A549 (cell line): ENCODE data around the gene ODAPH. TPM values are rescaled to one million over a fixed set of nuclear protein-coding genes. Genes with fewer than 3 reads are reported as not detected.

Experiments used
- ATAC-seq, 2 experiments: fragments of 200-7000 bp in 1 of 2; fragments of >200 bp in 1 of 2; cut with Nextera tagmentation in 1 of 2; cut with Tn5 transposase in 1 of 2; 3 replicates each; pipeline versions ENCODE4 v1.8.0 to v1.9.1; 2018 to 2020; ENCODE audit warnings: mild to moderate bottlenecking in 1 of 2, moderate library complexity in 1 of 2
- CTCF ChIA-PET: fragments of 300-600 bp; sonication (Branson Sonifier 250); formaldehyde crosslinking; extraction: SDS; loops from one replicate; lab custom pipeline; 2021; ENCODE audit warnings: antibody characterized with exemption, inconsistent platforms; lab: Yijun Ruan, JAX
- POLR2A ChIA-PET: fragments of 350-600 bp; formaldehyde crosslinking; extraction: SDS; loops from one replicate; lab custom pipeline; 2021; ENCODE audit warnings: antibody characterized with exemption, inconsistent platforms; lab: Yijun Ruan, JAX
- DNase-seq, 2 experiments: peaks; one replicate each; pipeline versions ENCODE4 v3.0.0 to v3.0.0-alpha.2; 2011 to 2016; ENCODE audit warnings: low read depth in 1 of 2, low spot score in 1 of 2
- FAIRE-seq: peaks from 2 replicates; lab custom pipeline; 2011; peaks lifted over from hg19 to GRCh38; lab: Jason Lieb, UNC
- H3K27ac ChIP-seq, 2 experiments: fragments of >200 bp; sonication (Bioruptor Twin); formaldehyde crosslinking; 3 replicates each; pipeline ENCODE4 v1.5.1; 2016 to 2017
- H3K4me1 ChIP-seq: fragments of >200 bp; sonication (Bioruptor Twin); formaldehyde crosslinking; 3 replicates; pipeline ENCODE4 v1.6.1; 2016
- H3K4me2 ChIP-seq: fragments of >200 bp; sonication (Bioruptor Twin); formaldehyde crosslinking; 3 replicates; pipeline ENCODE4 v1.6.1; 2016
- H3K4me3 ChIP-seq: fragments of >200 bp; sonication (Bioruptor Twin); formaldehyde crosslinking; 3 replicates; pipeline ENCODE4 v1.5.1; 2016
- H3K9me3 ChIP-seq: fragments of >200 bp; sonication (Bioruptor Twin); formaldehyde crosslinking; 3 replicates; pipeline ENCODE4 v1.6.1; 2016
- CBX8 ChIP-seq: fragments of 200-600 bp; sonication (generic); IDR thresholded peaks from 2 replicates; pipeline ENCODE4 v1.6.1; 2016
- CHD2 ChIP-seq: fragments of 150-350 bp; IDR thresholded peaks from 2 replicates; pipeline ENCODE4 v1.6.1; 2014; ENCODE audit warnings: low read length; ENCODE audit not compliant: partially characterized antibody
- CHD4 ChIP-seq: fragments of 200-600 bp; sonication (generic); IDR thresholded peaks from 2 replicates; pipeline ENCODE4 v1.6.1; 2016; ENCODE audit warnings: antibody characterized with exemption, mild to moderate bottlenecking, borderline replicate concordance
- EHMT2 ChIP-seq: fragments of 200-600 bp; sonication (generic); IDR thresholded peaks from 2 replicates; pipeline ENCODE4 v1.6.1; 2016; ENCODE audit warnings: antibody characterized with exemption, low read depth, mild to moderate bottlenecking, moderate library complexity
- EP300 ChIP-seq, 2 experiments: fragments of >200 bp; sonication (Bioruptor Twin); formaldehyde crosslinking; IDR thresholded peaks; 2 replicates in 1 of 2; 3 replicates in 1 of 2; pipeline ENCODE4 v1.6.1; 2016 to 2017
- FOSB ChIP-seq: fragments of 250-450 bp; sonication (Bioruptor Pico); IDR thresholded peaks from 2 replicates; pipeline ENCODE4 v1.5.0; 2020; ENCODE audit warnings: mild to moderate bottlenecking, moderate library complexity
- HDAC2 ChIP-seq: fragments of 200-600 bp; sonication (generic); IDR thresholded peaks from 2 replicates; pipeline ENCODE4 v1.6.1; 2016
- HES2 ChIP-seq: fragments of >200 bp; sonication (Bioruptor Twin); formaldehyde crosslinking; IDR thresholded peaks from 2 replicates; pipeline ENCODE4 v1.6.1; 2016
- JUNB ChIP-seq: fragments of >200 bp; sonication (Bioruptor Twin); formaldehyde crosslinking; IDR thresholded peaks from 2 replicates; pipeline ENCODE4 v1.6.1; 2016
- KDM1A ChIP-seq: fragments of 200-600 bp; sonication (generic); IDR thresholded peaks from 2 replicates; pipeline ENCODE4 v1.6.1; 2016; ENCODE audit warnings: low read depth, mild to moderate bottlenecking
- KDM5A ChIP-seq: fragments of 200-600 bp; sonication (generic); IDR thresholded peaks from 2 replicates; pipeline ENCODE4 v1.6.1; 2016; ENCODE audit warnings: antibody characterized with exemption, mild to moderate bottlenecking
- MYC ChIP-seq: IDR thresholded peaks from 2 replicates; pipeline ENCODE4 v1.6.1; 2012; ENCODE audit warnings: mild to moderate bottlenecking, inconsistent platforms, low read length, improper control_type of control experiment, borderline replicate concordance
- NR3C1 ChIP-seq: fragments of >200 bp; sonication (Bioruptor Twin); formaldehyde crosslinking; IDR thresholded peaks from 3 replicates; pipeline ENCODE4 v1.6.1; 2017
- PHF8 ChIP-seq: fragments of 200-600 bp; sonication (generic); IDR thresholded peaks from 2 replicates; pipeline ENCODE4 v1.6.1; 2016; ENCODE audit warnings: low read depth, mild to moderate bottlenecking, antibody characterized with exemption, moderate library complexity, borderline replicate concordance
- RARB ChIP-seq: fragments of 250-450 bp; sonication (Bioruptor Pico); IDR thresholded peaks from 2 replicates; pipeline ENCODE4 v1.8.0; 2021; ENCODE audit warnings: mild to moderate bottlenecking, moderate library complexity
- RCOR1 ChIP-seq: fragments of 150-350 bp; IDR thresholded peaks from 2 replicates; pipeline ENCODE4 v1.6.1; 2014; ENCODE audit warnings: antibody characterized with exemption, low read length, low read depth
- RFX5 ChIP-seq: fragments of 450-650 bp; IDR thresholded peaks from 2 replicates; pipeline ENCODE4 v1.7.1; 2014; ENCODE audit warnings: antibody characterized with exemption, mild to moderate bottlenecking, moderate library complexity
- WGBS: methylation state at CpG from one replicate; pipeline ENCODE4 v1.1.6; 2017; ENCODE audit errors: missing lambda C conversion rate; 5-methylcytosine and 5-hydroxymethylcytosine counted together
- polyA plus RNA-seq, 4 experiments: library from polyadenylated mRNA; depleted of rRNA in 3 of 4; stranded (reverse); fragments of >200 nt; fragmentation: RNase III in 1 of 4; extraction: RNeasy Plus Mini Kit Qiagen cat#74134 plus additional on column Dnase treatment in 1 of 4; gene quantifications; 2 replicates in 3 of 4; 3 replicates in 1 of 4; pipeline ENCODE4 v1.2.3, GENCODE V29; 2011 to 2017
- TF ChIP-seq, protein P1 (sequence below): fragments of 250-450 bp; sonication (Bioruptor Pico); IDR thresholded peaks from 2 replicates; pipeline ENCODE4 v1.5.0; 2021; ENCODE audit warnings: mild to moderate bottlenecking, moderate library complexity, borderline replicate concordance
- TF ChIP-seq, protein P2 (sequence below): fragments of 450-650 bp; IDR thresholded peaks from 2 replicates; pipeline ENCODE4 v1.6.1; 2014; ENCODE audit warnings: antibody characterized with exemption
- TF ChIP-seq, protein P3 (sequence below): IDR thresholded peaks from 2 replicates; pipeline ENCODE4 v1.6.1; 2012

ODAPH gene
- polyA plus RNA-seq, 2 of the 4 experiments (the other 2 are of a cell fraction) = 0.06 to 0.08 TPM

DNA sequence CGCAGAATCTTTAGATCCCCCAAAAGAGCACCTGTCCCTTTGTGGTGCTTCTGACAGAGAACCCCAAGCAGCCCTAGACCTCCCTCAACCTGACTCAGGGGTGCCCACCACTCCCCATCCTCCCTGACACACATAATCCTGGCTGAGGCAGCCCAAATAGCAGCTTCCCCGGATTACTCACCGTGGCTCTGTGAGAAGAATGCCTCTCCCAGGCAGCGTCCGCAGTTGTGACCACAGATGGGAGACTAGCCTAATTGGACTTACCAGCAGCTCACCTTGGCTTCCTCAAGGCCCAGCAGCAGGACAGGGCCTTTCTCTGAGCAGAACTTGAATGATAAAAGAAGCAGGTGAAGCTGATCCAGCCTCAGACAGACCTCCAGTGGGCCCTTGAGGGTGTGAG, 10.3 kb upstream of the ODAPH start:
- ChIA-PET POLR2A (no interaction called here), CTCF (no interaction called here)
- no peak for DNase-seq
- Histone ChIP-seq H3K4me1 (peaks cover 6% of the 10 kb centered on the region; the same call in 1 of the 3 replicates), H3K27ac (no peak overlapping the region), H3K4me3 (no peak overlapping the region), H3K9me3 (no peaks in the 10 kb centered on the region)
- ATAC-seq = no peak
- 98% methylated on average over 5 of the region's 5 CpGs for WGBS
- FAIRE-seq = no peak
- TF ChIP-seq FOSB (CRISPR knock-in tag) = no peak
- TF ChIP-seq, protein P1, sequence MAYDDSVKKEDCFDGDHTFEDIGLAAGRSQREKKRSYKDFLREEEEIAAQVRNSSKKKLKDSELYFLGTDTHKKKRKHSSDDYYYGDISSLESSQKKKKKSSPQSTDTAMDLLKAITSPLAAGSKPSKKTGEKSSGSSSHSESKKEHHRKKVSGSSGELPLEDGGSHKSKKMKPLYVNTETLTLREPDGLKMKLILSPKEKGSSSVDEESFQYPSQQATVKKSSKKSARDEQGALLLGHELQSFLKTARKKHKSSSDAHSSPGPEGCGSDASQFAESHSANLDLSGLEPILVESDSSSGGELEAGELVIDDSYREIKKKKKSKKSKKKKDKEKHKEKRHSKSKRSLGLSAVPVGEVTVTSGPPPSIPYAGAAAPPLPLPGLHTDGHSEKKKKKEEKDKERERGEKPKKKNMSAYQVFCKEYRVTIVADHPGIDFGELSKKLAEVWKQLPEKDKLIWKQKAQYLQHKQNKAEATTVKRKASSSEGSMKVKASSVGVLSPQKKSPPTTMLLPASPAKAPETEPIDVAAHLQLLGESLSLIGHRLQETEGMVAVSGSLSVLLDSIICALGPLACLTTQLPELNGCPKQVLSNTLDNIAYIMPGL (CRISPR knock-in tag) = no peak
- TF ChIP-seq, protein P2, sequence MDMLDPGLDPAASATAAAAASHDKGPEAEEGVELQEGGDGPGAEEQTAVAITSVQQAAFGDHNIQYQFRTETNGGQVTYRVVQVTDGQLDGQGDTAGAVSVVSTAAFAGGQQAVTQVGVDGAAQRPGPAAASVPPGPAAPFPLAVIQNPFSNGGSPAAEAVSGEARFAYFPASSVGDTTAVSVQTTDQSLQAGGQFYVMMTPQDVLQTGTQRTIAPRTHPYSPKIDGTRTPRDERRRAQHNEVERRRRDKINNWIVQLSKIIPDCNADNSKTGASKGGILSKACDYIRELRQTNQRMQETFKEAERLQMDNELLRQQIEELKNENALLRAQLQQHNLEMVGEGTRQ = no peak
- TF ChIP-seq KDM1A = no peak
- TF ChIP-seq MYC = no peak
- TF ChIP-seq EHMT2 = no peak
- TF ChIP-seq CHD2 = no peak
- TF ChIP-seq KDM5A = no peak
- TF ChIP-seq RARB (CRISPR knock-in tag) = no peak
- TF ChIP-seq RFX5 = no peak
- no peak for TF ChIP-seq HDAC2
- no peak for TF ChIP-seq JUNB
- TF ChIP-seq RCOR1 = no peak
- no peak for TF ChIP-seq HES2
- TF ChIP-seq EP300 (IDR thresholded peaks at IDR 0.05) = no peak
- no peak for TF ChIP-seq PHF8
- TF ChIP-seq NR3C1 = no peak
- TF ChIP-seq CBX8 = no peak
- TF ChIP-seq, protein P3, sequence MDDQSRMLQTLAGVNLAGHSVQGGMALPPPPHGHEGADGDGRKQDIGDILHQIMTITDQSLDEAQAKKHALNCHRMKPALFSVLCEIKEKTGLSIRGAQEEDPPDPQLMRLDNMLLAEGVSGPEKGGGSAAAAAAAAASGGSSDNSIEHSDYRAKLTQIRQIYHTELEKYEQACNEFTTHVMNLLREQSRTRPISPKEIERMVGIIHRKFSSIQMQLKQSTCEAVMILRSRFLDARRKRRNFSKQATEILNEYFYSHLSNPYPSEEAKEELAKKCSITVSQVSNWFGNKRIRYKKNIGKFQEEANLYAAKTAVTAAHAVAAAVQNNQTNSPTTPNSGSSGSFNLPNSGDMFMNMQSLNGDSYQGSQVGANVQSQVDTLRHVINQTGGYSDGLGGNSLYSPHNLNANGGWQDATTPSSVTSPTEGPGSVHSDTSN = no peak
- TF ChIP-seq CHD4 = no peak
- TF ChIP-seq, all 56 proteins: peak for 0
- H3K4me2 ChIP-seq = no peak overlapping the region

- Histone ChIP-seq H3K4me2 (no peak overlapping the region), H3K4me3 (no peak overlapping the region), H3K27ac (no peak overlapping the region), H3K9me3 (no peaks in the 10 kb centered on the region), H3K4me1 (peaks cover 6% of the 10 kb centered on the region; the same call in 1 of the 3 replicates)
- CTCF ChIA-PET = no interaction called here
- FAIRE-seq (no peak), DNase-seq (peak in 1 of 2 experiments; percentile 24), ATAC-seq (peak in 1 of 2 experiments; percentile 40; a peak in 1 of 6 replicates)
- TF ChIP-seq MYC (no peak), RCOR1 (no peak)
- WGBS = 82% methylated on average over 13 of the region's 15 CpGs
- POLR2A ChIA-PET = interaction anchor here (0.7 kb wide), 1 partner anchor 1097 kb away, joined by 4 read pairs; no protein-coding TSS in a partner anchor
These were observed 8.0 kb upstream of the ODAPH start for GRCh38 chr4:75547647-75548387.
